Frontal cortex (tissue), 4 donors: Measurements from ENCODE around the gene PPP1R12B. TPM values are rescaled to one million over a fixed set of nuclear protein-coding genes. Genes with fewer than 3 reads are reported as not detected.
A peak's percentile ranks its signal among the peaks of the same experiment; 100 is the strongest.
"Not testable (repeated sequence)": the region's sequence is repeated elsewhere in the genome, so short reads cannot be mapped to it uniquely, and the experiment has no call there.

Experiments used
- DNase-seq, 2 donors: peaks; one replicate each; pipeline ENCODE4 v3.0.0; 2012; ENCODE audit warnings: low spot score in 2 of 2
- FAIRE-seq: peaks from 2 replicates; lab custom pipeline; 2012; peaks lifted over from hg19 to GRCh38; lab: Jason Lieb, UNC
- total RNA-seq: library from RNA; depleted of rRNA; stranded (reverse); fragments of >200 nt; gene quantifications from one replicate; pipeline ENCODE4 v1.2.3, GENCODE V29; 2014
- donor health status: control.
- donor health status: control.
- donor health status: control.

The PPP1R12B gene
- total RNA-seq, 1 donor from 2014 or later: 24.5 TPM

DNA sequence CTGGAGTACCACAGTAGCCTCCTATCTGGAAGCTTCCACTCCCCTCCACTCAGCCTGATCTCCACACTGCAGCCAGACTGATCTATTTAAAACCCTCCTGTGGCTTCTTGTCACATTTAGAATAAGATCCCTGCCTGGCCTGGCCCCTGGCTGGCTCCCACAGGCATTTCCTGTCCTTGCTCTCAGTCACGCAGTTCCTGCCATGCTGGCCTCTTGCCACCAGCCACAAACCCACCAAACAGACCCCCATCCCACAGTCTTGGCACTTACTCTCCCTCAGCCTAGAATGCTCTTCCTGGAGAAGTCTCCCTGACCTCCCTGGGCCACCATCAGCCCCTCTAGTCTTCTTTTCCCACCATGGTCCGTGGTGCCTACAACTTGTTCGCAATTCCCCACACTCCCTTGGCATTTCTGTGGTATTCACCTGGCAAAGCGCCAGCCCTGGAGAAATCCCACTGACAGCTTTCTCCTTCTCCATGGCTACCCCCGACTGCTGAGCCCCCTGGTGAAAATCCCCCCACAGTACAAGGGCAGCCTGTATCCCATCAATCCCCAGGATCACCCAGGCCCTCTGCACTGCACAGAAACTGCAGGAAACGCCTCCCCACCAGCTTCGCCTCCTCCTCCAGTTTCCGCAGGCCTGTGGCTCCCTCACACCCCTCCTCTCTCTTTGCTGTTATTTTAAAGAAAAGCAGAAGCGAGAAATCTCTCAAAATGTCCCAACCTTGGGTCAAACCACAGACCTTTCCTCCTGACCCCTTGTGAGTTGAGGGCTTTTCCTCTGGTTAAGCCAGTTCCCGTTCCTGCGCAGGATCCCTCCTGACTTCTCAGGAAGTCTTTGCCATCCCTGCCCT is 267.2 kb downstream of the PPP1R12B start:
- DNase-seq (no peak), FAIRE-seq (no peak)

DNA sequence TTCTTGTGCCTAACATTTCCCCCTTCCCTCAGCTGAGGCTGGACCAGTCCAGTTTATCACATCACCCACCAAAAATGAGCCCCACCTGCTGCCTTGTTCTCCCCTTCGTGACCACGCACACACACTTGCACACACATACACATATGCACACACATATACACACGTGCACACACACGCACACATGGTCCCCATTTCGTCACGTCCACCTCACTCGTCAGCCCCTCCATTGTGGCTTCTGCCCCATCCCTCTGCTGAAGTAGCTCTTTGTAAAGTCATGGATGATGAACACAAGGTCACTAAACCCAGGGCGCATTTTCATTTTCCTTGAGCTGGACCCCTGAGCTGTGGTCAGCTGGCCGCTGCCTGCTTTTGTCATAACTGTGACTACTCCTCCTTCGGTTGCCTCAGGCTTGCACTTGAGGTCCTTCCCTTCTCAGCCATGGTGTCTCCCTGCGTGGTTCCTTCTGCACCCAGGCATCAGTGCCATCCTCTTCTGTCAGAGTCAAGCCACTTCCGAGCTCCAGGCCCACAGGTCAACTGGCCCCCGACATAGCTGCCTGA is 267.9 kb downstream of the PPP1R12B start:
- DNase-seq (no peak), FAIRE-seq (no peak)

DNA sequence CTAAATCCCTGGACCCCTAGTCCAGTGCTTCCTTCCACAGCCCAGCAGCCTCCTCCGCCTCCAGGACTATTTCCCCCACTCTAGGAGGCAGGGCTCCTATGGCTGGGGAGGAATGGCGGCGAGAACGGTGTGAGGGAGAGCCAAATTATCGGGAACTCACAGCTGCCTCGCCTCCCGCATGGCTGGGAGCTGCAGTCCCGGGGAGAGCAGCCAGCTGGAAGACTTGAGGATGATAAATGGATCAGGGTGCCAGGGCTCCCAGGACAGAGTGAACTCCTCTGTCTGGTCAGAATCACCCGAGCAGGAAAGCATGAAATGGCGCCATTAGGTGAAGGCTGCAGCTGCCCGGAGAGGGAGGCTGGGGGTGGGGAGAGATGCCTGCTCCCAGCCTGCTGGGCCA is 270.5 kb downstream of the PPP1R12B start:
- not testable (repeated sequence) for FAIRE-seq, DNase-seq

DNA sequence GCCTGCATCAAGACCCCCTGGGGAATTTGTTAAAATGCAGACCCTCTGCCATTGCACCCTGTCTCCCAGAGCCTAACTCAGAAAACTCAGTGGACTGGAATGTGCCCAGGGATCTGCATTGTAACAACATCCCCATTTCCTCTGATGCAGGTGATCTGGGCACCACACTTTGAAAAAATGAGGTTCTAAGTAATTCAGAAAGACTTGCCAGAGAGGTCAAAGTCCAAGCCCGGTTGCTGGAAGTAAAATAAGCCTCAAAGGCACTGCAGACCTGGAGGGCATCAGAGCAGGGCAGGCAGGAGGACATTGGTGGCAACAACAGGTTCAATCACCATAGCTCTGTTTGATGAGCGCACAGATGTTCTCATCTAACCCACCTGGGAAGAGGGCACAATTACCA is 271.0 kb downstream of the PPP1R12B start:
- FAIRE-seq (no peak), DNase-seq (no peak)

DNA sequence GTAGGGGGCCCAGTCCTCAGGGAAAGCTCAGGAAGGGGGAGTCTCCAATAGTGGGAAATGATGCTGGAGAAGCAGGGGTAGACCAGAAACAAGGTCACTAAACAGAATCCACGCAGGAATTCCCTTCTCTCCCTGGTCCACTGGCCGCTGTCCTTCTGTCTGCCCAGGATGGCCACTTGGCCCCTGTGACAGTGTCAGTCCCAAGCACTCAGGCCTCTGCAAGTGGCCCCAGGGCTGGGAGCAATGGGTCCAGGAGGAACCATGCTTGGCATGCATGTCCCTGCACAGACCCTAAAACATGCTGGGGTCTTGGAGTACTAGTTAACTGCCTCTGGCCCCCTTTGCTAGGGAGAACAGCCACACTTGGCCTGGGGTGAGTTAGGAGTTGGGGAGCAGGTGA is 271.5 kb downstream of the PPP1R12B start:
- not testable (repeated sequence) for FAIRE-seq, DNase-seq

DNA sequence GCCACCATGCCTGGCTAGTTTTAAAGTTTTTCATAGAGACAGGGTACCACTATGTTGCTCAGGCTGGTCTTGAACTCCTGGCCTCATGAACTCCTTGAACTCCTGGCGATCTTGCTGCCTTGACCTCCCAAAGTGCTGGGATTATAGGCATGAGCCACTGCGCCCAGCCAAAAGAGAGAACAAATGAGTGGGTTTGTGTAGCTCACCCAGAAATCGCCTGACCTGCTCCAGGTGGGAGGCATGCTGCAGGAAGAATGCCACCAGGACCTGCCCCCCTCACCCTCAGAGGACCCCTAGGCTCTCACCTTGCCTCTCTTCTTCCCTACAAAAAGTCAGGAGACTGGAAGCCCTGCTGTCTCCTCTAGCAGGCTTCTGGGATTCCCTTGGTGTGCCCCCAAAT is 272.9 kb downstream of the PPP1R12B start:
- DNase-seq (no peak), FAIRE-seq (no peak)

DNA sequence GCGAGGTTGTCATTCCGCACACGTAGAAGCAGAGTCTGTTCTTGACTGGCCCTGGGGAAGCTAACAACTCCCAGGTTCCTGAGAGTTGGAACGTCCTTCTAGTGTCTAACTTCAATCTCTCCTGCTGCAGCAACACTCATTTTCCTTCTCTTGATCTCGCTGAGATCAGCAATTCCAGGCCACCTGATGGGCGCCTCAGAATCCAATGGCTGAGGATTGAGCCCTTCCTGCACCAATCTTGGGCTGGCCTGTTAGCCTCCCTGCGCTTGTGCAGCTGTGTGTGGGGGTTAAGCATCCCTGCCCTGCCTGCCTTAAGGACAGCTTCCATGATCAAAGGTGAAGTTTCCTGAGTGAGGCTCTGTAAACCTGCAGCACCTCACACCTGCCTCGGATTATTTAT is 273.9 kb downstream of the PPP1R12B start:
- FAIRE-seq (no peak), DNase-seq (no peak)

DNA sequence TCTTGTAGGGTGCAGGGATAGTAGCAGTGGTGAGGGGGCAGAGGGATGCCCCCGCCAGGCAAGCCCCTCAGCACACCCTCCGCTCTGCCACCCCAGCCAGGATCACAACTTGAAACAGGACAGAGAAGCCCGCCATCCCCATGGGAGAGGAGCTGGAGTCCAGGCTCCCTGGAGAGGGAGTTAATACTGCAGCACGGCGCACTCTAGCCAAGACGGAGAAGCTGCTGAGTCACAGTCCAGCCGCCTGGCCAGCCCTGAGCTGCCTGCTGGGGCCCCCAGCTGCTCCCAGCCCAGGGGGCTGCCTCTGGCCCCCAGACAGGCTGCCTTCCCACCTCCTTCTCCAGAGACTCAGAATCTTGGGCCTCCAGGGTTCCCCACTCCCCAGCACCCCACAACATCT is 274.6 kb downstream of the PPP1R12B start:
- FAIRE-seq: no peak

DNA sequence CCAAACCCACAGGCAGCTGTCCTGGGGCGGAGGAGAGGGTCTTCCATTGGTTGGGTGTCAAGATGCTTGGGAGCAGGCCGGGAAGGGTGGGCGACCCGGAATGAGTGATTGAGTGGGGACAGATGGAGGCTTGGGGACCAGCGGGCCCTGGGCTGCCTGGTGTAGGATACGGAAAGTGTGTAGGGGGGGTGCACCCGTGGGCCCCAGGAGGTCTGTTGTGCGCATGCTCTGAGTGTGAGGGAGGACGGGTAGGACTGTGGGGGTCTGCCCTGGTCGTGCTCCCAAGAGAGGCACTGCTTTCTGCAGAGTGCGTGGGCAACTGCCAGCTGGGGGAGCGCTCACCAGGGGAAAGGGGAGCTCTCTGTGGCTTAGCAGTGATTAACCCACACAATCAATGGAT is 275.0 kb downstream of the PPP1R12B start:
- DNase-seq, FAIRE-seq: not testable (repeated sequence)

More for the DNA sequence above, 274.6 kb downstream of the PPP1R12B start:
- DNase-seq: no peak

DNA sequence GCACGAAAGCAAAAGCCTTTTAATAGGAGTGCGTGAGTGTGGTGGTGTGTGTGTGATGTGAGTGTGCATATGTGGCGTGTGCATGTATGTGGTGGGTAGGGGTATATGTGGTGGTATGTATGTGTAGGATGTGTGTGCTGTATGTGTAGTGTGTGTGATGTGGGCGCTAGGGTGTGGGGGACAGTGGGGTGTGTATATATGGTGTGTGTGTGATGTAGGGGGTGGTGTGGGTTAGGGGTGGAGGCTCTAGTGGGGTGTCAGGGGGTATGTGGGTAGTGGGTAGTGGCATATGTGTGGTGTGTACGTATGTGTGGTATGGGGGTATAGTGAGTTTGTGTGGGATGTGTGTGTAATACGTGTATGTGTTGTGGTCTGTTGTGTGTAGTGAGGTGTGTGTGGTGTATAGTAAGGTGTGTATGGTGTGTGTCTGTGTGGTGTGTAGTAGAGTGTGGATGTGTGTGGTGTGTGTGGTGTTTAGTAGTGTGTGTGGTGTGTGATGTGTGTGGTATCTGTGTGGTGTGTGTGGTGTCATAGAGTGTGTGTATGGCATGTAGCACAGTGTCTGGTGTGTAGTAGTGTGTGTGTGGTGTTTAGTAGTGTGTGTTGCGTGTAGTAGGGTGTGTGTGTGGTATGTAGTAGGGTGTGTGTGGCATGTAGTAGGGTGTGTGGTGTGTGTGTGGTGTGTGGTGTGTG is 275.7 kb downstream of the PPP1R12B start:
- no peak for DNase-seq
- FAIRE-seq: no peak

DNA sequence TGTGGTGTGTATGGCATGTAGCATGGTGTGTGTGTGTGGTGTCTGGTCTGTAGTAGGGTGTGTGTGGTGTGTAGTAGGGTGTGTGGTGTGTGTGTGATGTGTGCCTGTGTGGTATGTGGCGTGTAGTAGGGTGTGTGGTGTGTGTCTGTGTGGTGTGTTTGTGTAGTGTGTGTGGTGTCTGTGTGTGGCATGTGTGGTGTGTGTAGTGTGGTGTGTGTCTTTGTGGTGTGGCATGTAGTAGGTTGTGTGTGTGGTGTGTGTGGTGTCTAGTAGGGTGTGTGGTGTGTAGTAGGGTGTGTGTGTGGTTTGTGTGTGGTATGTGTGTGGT is 276.2 kb downstream of the PPP1R12B start:
- no peak for DNase-seq
- FAIRE-seq: no peak

DNA sequence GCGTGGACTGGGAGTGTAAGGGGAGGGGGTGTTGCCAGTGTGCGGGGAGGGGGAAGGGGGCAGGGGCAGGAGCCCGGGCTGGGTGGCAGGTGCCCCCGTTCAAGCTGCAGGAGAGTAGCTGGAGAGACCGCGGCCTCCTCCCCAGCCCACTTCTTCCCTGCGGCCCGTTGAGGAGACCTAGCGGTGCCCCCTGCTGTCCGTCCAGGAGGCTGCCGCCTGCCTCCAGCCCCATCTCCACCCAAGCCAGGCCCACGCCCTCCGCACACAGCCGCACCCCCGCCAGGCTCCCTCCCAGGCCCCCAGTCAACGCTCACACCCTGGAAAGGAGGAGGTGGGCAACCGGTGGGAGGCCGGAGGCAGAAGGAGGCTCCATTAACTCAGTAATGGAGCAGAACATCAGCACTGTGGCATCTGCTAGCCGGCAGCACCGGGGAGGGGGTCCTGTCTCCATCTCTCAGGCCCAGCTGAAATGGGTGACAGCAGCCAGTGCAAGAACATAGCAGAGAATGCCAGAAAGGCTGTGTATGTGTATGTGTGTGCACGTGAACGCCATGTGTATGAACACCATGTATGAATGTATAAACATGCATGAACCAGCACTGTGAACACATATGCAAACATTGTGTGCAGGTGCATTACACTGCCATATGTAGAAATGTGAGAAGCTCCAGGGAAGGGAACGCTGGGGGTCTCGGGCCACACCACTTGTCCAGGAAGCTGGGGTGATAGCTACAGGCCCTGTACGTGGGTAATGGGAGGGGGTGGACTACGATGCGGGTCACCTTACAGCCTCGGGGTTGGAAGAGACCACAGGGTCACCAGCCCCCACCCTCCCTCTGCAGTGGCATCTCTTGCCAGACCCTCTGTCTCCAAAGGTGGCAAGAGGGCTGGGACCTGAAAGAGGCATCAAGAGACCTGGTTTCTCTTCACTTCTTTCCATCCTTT is 277.2 kb downstream of the PPP1R12B start:
- DNase-seq: peak; percentile 31 to 76
- no peak for FAIRE-seq

DNA sequence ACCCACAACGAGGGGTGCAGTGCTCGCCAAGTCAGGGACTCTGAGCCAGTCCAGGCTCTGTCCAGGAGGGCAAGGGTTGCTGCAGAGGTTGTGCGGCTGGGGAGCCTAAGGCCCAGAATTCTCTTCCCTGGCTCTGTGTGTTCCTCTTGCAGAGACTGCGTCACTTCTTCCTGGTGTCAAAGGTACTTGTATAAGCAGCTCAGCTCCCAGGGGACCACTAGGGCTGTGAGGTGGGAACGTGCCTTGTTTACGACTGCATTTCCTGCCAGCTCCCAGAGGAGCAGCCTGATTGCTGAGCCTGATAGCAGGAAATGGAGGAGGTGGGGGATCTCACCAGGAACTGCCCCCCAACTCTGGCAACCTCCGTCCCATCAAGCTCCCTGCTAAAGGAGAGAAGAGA is 278.5 kb downstream of the PPP1R12B start:
- FAIRE-seq: not testable (repeated sequence)

DNA sequence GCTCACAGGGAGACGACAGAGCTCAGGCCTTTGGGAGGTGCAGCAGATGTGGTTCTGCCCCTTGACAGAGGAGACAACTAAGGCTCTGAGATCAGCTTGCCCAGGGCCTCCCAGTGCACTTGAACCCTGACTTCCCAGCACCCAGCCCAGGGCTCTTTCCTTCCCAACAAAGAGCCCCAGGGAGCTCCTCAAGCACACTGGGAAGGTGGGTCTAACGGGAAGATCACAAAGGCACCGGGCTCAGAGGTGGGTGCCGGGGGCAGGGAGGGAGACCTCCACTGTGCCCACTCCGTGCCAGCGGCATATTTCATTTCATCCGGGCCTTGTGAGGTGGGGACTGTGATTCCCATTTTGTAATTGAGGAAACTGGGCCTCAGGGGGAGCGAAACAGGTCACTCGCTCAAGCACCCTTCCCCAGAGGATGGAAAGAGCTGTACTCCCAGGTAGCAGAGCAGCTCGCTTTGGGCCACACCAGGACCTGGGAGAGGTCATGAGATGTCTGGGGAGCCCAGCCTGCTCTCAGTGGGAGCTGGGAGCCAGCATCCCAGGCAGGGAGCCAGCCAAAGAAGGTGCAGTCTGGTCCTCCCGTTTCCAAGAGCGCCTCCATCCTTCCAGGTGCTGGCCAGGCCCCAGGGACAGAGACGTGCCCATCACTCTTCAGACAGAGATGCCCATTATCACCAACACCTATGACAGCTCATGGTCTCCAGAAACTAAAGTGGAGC is 279.5 kb downstream of the PPP1R12B start:
- DNase-seq (no peak), FAIRE-seq (no peak)

More for the DNA sequence above, 278.5 kb downstream of the PPP1R12B start:
- not testable (repeated sequence) for DNase-seq

DNA sequence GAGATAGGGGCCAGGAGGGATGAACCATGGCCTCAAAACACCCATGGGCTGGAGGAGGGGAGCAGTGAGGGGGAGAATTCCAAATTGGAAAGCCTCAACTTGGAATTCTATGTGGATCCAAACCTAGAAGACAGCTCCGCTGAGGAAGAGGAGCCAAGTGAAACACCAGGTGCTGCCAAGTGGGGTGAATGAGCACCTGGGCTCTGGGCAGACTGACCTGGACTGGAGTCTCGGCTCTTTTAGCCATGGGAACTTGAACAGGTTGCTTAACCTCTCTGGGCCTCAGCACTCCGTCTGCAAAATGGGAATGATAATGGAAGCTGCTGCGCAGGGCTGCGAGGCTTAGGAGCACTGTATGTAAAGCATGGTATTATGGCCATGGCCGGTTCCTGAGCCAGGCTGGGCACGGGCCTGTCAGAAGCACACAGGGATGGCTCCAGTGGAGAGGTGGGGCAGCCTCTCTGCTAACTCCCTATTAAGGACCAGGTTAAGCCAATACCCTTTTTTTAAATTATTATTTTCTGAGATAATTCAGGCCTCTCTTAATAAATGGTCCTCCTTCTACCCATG is 280.2 kb downstream of the PPP1R12B start:
- no peak for DNase-seq
- FAIRE-seq: no peak

DNA sequence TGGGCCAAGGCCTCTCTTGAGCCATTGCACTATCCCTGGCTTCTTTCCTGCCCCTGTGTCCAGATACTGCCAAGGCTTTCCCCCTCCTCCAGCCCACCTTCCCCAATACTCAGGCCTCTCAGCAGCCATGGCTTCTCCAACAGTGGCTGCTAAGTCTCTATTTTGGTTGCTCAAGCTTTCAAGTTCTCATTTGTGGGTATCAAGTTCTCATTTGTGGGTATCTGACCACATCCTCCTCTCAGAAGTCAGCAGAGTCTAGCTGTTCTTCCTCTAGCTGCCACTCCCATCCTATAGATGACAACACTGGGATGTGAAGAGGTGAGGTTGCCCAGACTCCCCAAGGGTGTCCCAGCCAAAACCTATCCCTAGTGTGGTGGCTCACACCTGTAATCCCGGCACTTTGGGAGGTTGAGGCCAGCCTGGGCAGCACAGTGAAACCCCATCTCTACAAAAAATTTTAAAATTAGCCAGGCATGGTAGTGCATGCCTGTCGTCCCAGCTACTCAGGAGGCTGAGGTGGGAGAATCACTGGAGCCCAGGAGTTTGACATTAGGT is 280.8 kb downstream of the PPP1R12B start:
- not testable (repeated sequence) for FAIRE-seq, DNase-seq

DNA sequence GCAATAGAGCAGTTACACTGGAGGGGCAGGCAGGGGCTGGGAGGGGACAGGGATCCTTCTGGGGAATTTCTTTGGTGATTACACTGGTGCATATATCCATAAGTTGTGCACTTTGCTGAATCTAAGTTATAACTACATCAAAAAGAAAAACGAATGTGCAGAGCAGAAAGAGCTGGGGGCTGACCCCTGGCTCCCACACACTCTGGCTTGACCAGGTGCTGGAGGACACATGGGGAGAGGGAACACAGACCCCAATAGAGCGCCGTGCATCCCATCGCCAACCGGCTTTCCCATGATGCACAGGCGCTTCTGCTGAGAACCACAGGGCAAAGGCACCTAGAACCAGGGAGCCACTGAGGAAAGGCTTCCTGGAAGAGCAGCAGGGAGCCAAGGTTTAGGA is 281.6 kb downstream of the PPP1R12B start:
- FAIRE-seq, DNase-seq: not testable (repeated sequence)

DNA sequence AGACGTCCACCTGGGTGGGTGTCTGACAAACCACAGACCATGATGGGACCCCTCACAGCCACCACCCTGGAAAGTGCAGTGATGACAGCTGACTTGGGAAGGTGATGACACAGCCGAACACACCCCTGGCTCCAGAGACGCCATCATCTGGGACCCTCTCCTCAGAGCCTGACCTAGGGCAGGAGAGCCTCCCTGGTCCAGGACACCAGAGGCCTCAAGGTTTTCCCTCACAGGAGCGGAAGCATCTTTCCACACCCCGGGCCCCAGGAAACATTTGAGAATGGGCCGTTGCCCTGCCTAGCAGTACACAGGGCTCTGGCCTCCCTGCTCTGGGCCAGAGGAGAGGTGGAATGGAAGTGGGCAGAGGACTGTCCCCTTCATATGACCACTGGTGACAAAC is 282.0 kb downstream of the PPP1R12B start:
- no peak for DNase-seq
- FAIRE-seq: no peak
